GM23248 (cell line): ENCODE results near the gene CDHR5. TPM values are rescaled to one million over a fixed set of nuclear protein-coding genes. Genes with fewer than 3 reads are reported as not detected.

Source experiments
- DNase-seq: peaks from one replicate; pipeline ENCODE4 v3.0.0-alpha.2; 2015
- H2AFZ ChIP-seq: fragments of 200-600 bp; sonication (generic); 2 replicates; pipeline ENCODE4 v1.6.1; 2016; ENCODE audit warnings: antibody characterized with exemption
- H3F3A ChIP-seq: fragments of 200-600 bp; sonication (generic); 2 replicates; pipeline ENCODE4 v1.6.1; 2016; ENCODE audit warnings: mild to moderate bottlenecking, antibody characterized with exemption, mixed run types; ENCODE audit not compliant: insufficient read depth
- H3K27ac ChIP-seq: fragments of 200-600 bp; sonication (generic); 2 replicates; pipeline ENCODE4 v1.5.1; 2016; ENCODE audit warnings: mild to moderate bottlenecking
- H3K27me3 ChIP-seq: fragments of 200-600 bp; sonication (generic); replicated peaks from 2 replicates; pipeline ENCODE4 v1.6.1; 2016; ENCODE audit warnings: mild to moderate bottlenecking; ENCODE audit not compliant: insufficient read depth
- H3K36me3 ChIP-seq: fragments of 200-600 bp; sonication (generic); 2 replicates; pipeline ENCODE4 v1.6.1; 2016; ENCODE audit warnings: low read depth, mild to moderate bottlenecking
- H3K4me1 ChIP-seq: fragments of 200-600 bp; sonication (generic); 2 replicates; pipeline ENCODE4 v1.6.1; 2016; ENCODE audit warnings: mild to moderate bottlenecking; ENCODE audit not compliant: insufficient read depth
- H3K4me2 ChIP-seq: fragments of 200-600 bp; sonication (generic); one replicate; pipeline ENCODE4 v1.6.1; 2016; ENCODE audit warnings: mild to moderate bottlenecking; ENCODE audit not compliant: unreplicated experiment
- H3K4me3 ChIP-seq: fragments of 200-600 bp; sonication (generic); 2 replicates; pipeline ENCODE4 v1.5.1; 2016; ENCODE audit warnings: mild to moderate bottlenecking
- H3K79me2 ChIP-seq: fragments of 200-600 bp; sonication (generic); 2 replicates; pipeline ENCODE4 v1.6.1; 2016; ENCODE audit warnings: mild to moderate bottlenecking; ENCODE audit not compliant: insufficient read depth
- H3K9ac ChIP-seq: fragments of 200-600 bp; sonication (generic); 2 replicates; pipeline ENCODE4 v1.6.1; 2016; ENCODE audit warnings: mild to moderate bottlenecking
- H3K9me2 ChIP-seq: fragments of 200-600 bp; sonication (generic); 2 replicates; pipeline ENCODE4 v1.6.1; 2016; ENCODE audit warnings: mixed run types, mild to moderate bottlenecking, moderate library complexity; ENCODE audit not compliant: insufficient read depth
- H3K9me3 ChIP-seq: fragments of 200-600 bp; sonication (generic); one replicate; pipeline ENCODE4 v1.6.1; 2017; ENCODE audit warnings: low read depth
- H4K20me1 ChIP-seq: fragments of 200-600 bp; sonication (generic); 2 replicates; pipeline ENCODE4 v1.6.0; 2016; ENCODE audit not compliant: insufficient read depth
- EZH2 ChIP-seq: fragments of 200-600 bp; sonication (generic); IDR thresholded peaks from 2 replicates; pipeline ENCODE4 v1.6.1; 2018; ENCODE audit warnings: antibody characterized with exemption, mild to moderate bottlenecking; ENCODE audit not compliant: insufficient read depth, poor library complexity, severe bottlenecking
- EZH2phosphoT487 ChIP-seq: fragments of 200-600 bp; sonication (generic); IDR thresholded peaks from 2 replicates; pipeline ENCODE4 v1.6.1; 2018; ENCODE audit warnings: antibody characterized with exemption, moderate library complexity, mild to moderate bottlenecking, low read depth; ENCODE audit not compliant: insufficient read depth
- WGBS, 2 experiments: methylation state at CpG; one replicate each; pipeline ENCODE4 v1.1.6; 2015 to 2017; ENCODE audit warnings: low lambda C conversion rate in 2 of 2, low coverage in 1 of 2; ENCODE audit errors: missing lambda C conversion rate in 2 of 2; 5-methylcytosine and 5-hydroxymethylcytosine counted together
- in situ Hi-C: fragments of 300-500 bp; cut with MboI; formaldehyde crosslinking; loops from 2 replicates; pipeline ENCODE4 v1.15.0; 2020
- polyA plus RNA-seq: library from polyadenylated mRNA; unstranded; fragments of >200 nt; fragmentation: Nextera tagmentation; extraction: Ambion mirVana; gene quantifications from 2 replicates; pipeline ENCODE4 v1.2.1, GENCODE V29; 2016
- total RNA-seq: library from RNA; depleted of rRNA; stranded (reverse); fragments of >200 nt; shearing (Covaris generic); gene quantifications from 2 replicates; pipeline ENCODE4 v1.2.3, GENCODE V29; 2014

Gene CDHR5
- total and polyA plus RNA-seq, 2 experiments from 2014 or later, result not detected

DNA sequence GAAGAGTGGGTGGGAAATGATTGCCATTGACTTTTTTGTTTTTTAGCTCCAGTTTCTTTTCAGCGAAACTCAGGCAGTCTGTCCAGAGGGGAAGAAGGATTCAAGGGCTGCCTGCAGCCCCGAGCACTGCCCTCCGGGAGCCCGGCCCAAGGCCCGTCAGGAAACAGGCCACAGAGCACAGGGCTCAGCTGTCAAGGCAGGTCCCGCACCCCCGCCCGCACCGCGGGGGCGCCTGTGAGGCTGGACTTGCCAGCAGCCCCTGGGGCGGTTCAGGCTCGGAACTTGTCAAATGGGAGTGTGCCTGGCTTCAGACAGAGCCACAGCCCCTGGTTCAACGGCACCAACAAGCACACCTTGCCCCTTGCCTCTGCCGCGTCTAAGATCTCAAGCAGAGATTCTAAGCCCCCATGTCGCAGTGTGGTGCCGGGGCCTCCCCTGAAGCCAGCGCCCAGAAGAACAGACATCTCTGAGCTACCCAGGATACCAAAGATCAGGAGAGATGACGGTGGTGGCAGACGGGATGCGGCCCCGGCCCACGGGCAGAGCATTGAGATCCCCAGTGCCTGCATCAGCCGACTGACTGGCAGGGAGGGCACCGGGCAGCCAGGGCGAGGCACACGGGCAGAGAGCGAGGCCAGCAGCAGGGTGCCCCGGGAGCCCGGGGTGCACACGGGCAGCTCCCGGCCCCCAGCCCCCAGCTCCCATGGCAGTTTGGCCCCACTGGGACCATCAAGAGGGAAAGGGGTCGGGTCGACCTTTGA is 17.6 kb downstream of the CDHR5 start:
- no peak overlapping the region for H3K9ac ChIP-seq
- in situ Hi-C loops, result no loop called here
- H3K4me2 ChIP-seq, result no peak overlapping the region
- TF ChIP-seq EZH2 (no peak), EZH2phosphoT487 (no peak)
- no peak for DNase-seq
- no peaks in the 10 kb centered on the region for H3K27me3 ChIP-seq
- no peaks in the 10 kb centered on the region for H4K20me1 ChIP-seq
- H3K36me3 ChIP-seq, result peaks cover 19% of the 10 kb centered on the region; the same call in 1 of the 2 replicates
- H3K79me2 ChIP-seq, result peaks cover 5% of the 10 kb centered on the region; the same call in 1 of the 2 replicates
- peaks cover 4% of the 10 kb centered on the region; the same call in 1 of the 2 replicates for H3F3A ChIP-seq
- no peak overlapping the region for H3K27ac ChIP-seq
- 92% methylated on average over 29 to 35 of the region's 35 CpGs for WGBS, 2 experiments
- no peak overlapping the region for H3K4me3 ChIP-seq
- no peak overlapping the region for H2AFZ ChIP-seq
- no peaks in the 10 kb centered on the region for H3K9me3 ChIP-seq
- H3K9me2 ChIP-seq, result no peaks in the 10 kb centered on the region
- H3K4me1 ChIP-seq, result no peaks in the 10 kb centered on the region

DNA sequence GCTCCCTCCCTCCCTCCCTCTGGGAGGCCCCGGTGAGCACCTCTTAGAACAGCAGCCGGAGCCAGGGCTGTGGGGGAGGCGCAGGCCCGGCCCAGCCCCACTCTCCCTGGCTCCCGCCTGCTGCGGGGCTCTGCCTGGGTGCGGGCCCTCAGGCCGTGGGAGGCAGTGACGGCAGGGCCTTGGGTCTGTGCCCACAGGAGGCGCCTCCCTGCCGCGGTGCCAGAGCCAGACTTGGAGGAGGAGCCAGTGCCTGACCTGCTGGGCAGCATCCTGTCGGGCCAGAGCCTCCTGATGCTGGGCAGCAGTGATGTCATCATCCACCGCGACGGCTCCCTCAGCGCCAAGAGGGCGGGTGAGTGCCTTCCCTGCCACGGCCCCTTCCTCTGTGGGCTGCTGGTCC is 18.5 kb downstream of the CDHR5 start:
- TF ChIP-seq EZH2, result no peak
- TF ChIP-seq EZH2phosphoT487, result no peak

DNA sequence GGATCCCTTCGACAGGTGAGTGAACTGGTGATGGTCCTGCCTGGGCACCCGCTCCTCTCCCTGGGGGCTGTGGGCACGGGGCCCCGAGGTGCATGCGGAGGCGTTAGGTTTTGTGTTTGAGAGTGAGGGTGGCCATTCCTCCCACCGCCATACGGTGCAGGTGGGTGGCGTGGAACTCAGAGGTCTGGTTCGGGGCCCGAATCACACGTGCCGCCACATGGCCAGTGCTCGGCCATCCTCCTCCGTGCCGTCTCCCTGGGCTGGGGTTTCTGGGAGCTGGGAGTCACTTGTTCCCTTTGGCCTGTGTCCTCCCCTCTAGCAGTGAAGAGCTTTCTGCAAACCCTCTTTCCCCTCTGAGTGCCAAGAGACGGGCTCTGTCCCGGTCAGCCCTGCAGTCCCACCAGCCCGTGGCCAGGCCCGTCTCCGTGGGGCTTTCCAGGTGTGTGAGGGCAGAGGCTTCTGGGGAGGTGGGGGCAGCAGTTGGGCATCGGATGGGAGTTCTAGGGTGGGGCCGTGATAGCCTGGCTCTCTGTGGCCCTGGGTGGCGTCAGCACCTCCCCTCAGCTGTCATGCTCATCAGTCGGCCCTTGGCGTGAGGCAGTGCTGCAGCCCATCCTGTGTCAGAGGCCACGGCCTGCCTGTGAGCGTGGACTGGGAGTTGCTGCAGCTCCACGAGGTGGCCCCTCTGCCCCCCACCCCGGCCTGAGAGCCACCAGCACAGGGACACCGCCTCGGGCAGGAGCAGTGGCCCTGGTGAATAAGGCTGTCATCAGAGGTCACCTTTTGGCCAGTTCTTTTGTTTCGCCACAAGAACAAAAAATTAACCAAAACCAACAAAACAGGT is 19.2 kb downstream of the CDHR5 start:
- Histone ChIP-seq H3K27me3 (no peaks in the 10 kb centered on the region), H3K36me3 (peaks cover 15% of the 10 kb centered on the region; the same call in 1 of the 2 replicates), H3K4me3 (no peak overlapping the region), H2AFZ (no peak overlapping the region), H3F3A (no peaks in the 10 kb centered on the region), H3K4me2 (no peak overlapping the region), H3K4me1 (no peaks in the 10 kb centered on the region), H3K9me2 (no peaks in the 10 kb centered on the region), H3K27ac (no peak overlapping the region), H4K20me1 (no peaks in the 10 kb centered on the region), H3K9ac (no peak overlapping the region), H3K9me3 (no peaks in the 10 kb centered on the region), H3K79me2 (peaks cover 10% of the 10 kb centered on the region; the same call in 1 of the 2 replicates)
- TF ChIP-seq EZH2phosphoT487 (no peak), EZH2 (no peak)
- in situ Hi-C loops, result no loop called here
- 92 to 96% methylated on average over 32 to 33 of the region's 33 CpGs for WGBS, 2 experiments
- DNase-seq, result no peak

More for the DNA sequence above, 18.5 kb downstream of the CDHR5 start:
- Histone ChIP-seq H3K4me2 (no peak overlapping the region), H3K4me3 (no peak overlapping the region), H3K36me3 (peaks cover 19% of the 10 kb centered on the region; the same call in 1 of the 2 replicates), H3K9me3 (no peaks in the 10 kb centered on the region), H3F3A (no peaks in the 10 kb centered on the region), H3K4me1 (no peaks in the 10 kb centered on the region), H3K9me2 (no peaks in the 10 kb centered on the region), H4K20me1 (no peaks in the 10 kb centered on the region), H3K27ac (no peak overlapping the region), H3K9ac (no peak overlapping the region), H3K27me3 (no peaks in the 10 kb centered on the region), H2AFZ (no peak overlapping the region), H3K79me2 (peaks cover 10% of the 10 kb centered on the region; the same call in 1 of the 2 replicates)
- DNase-seq, result peak; percentile 68
- 69 to 71% methylated on average over 13 to 15 of the region's 19 CpGs for WGBS, 2 experiments
- in situ Hi-C loops, result no loop called here

DNA sequence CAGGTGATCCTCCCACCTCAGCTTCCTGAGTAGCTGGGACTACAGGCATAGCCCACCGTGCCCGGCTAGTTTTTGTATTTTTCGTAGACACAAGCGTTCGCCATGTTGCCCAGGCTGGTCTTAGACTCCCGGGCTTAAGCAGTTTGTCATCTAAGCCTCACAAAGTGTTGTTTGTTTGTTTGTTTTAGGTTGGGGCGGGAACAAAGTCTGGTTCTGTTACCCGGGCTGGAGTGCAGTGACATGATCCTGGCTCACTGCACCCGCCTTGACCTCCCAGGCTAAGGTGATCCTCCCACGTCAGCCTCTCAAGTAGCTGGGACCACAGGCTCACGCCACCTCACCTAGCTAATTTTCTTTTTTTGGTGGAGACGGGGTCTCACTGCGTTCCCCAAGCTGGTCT is 21.6 kb downstream of the CDHR5 start:
- no peak overlapping the region for H3K4me3 ChIP-seq
- H3K9ac ChIP-seq, result no peak overlapping the region
- no peaks in the 10 kb centered on the region for H3K4me1 ChIP-seq
- H3K27ac ChIP-seq, result no peak overlapping the region
- TF ChIP-seq EZH2 (no peak), EZH2phosphoT487 (no peak)
- no peaks in the 10 kb centered on the region for H3K9me2 ChIP-seq
- no peak overlapping the region for H2AFZ ChIP-seq
- H3K4me2 ChIP-seq, result no peak overlapping the region
- in situ Hi-C loops, result no loop called here
- peaks cover 12% of the 10 kb centered on the region; the same call in 1 of the 2 replicates for H3K36me3 ChIP-seq
- H3F3A ChIP-seq, result no peaks in the 10 kb centered on the region
- DNase-seq, result no peak
- no peaks in the 10 kb centered on the region for H4K20me1 ChIP-seq
- no peaks in the 10 kb centered on the region for H3K9me3 ChIP-seq
- no peaks in the 10 kb centered on the region for H3K27me3 ChIP-seq
- peaks cover 24% of the 10 kb centered on the region for H3K79me2 ChIP-seq
- 91% methylated on average over 13 of the region's 13 CpGs for WGBS, 2 experiments
